DMS 273 treated with DMSO at 0.1 percent for 48 hours (cell line): ENCODE results near the gene E2F4.

Experiments
- DNase-seq: peaks from one replicate; lab custom pipeline; 2025; lab: John Stamatoyannopoulos, UW

The E2F4 gene

DNA sequence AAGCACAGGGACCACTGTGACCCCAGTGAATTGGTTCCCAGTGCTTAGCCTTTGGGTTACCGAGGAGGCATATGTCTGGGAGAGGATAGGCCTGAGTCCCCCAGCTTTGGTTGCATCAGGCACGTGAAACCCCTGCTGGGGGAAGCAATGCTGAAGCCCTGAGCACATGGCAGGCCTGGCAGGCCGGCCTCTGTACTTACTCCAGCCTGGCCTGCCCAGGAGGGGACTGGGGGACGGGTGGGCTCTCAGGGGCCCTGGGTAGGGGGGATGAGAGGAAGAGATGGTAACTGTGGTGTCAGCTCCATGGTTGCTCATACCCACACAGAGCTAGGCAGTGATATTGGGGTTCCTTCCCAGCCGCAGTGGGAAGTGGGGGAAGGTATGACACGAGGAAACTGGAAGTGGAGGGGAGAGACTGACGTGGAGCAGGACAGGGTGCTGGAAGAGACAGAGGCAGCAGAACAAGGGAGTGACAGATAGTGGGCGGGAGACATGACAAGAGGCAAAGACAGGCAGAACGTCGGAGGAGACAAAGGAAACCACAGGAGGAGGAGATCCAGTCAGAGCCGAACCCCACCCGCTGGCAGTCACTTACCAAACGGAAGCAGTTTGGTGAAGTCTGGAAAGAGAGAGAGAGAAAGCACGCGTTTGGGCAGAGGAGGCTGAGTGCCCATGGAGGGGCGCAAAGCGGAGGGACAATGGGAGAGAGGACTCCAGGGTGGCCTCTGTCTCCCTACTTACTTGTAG, 44.0 kb downstream of the E2F4 start:
- DNase-seq, result no peak

DNA sequence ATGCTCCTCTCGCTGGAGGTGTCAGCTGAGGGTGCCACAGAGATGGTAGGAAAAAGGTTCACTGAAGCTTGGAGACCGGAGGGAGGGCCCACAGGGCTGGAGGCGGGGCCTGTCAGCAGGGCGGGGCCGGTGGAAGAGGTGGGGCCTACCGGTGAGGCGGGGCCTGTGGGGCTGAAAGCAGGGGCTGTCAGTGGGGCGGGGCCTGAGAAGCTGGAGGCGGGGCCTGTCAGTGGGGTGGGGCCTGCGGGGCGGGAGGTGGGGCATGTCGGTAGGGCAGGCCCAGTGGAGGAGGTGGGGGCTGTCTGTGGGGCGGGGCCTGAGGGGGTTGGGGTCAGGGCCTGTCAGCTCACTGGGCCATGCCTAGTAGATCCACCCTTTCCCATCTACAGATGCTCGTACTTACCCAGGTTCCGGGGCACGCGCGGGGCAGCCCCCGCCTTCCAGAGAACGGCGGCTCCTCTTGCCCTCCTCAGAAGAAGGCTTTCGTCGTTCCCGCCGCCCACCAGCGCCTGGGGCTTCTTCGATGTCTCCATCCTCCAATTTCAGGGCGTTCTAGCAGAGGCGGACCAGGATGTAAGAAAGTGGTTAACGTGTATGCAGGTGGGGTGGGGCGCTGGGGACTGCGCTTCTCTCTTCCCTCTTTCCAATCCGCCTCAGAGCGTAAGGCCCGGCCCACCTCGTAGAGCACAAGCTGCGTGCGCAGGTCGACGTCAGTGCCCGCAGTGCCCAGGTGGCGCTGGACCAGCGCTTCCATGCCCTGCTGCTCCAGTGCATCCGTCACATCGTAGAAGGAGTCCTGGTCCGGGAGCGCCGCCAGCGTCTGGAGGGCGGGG, 44.8 kb downstream of the E2F4 start:
- DNase-seq, result no peak

DNA sequence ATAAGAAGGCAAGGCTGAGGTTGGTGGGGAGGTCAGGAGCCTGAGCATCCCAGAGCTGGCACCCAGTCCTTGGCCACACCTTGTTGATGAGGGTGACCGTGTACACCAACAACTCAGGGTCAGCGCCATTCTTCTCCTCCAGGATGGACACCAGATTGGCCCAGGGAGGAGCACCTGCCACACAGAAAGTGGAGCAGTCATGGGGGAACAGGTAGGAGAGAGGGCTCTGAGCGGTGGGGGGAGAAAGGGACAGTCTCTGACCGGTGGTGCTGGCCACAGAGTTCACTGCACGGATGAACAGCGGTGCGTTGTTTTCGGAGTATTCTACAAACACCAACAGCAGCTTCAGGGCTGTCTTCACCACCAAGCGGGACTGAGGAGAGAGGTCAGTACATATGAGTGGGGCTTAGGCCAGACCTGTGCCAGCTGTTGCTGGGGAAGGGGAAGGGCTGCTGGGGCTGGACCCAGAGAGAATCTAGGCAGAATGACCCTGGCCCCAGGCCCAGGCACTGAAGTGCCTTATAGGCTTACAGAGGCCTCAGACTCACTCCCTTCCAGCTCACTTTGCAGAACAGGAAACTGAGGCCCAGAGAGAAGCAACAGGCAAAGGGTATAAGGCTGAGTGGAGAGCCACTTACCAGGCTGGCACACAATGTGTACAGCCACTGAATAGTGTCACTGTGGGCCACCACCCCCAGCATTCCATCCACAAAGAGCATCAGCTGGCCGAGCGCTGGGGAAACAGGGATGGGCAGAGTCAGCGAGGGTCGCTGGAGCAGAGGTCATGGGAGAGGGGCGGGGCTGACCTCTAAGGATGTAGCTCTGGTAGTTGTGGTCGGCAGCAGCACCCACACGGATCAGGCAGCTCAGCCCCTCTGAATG, 45.7 kb downstream of the E2F4 start:
- DNase-seq, result no peak

DNA sequence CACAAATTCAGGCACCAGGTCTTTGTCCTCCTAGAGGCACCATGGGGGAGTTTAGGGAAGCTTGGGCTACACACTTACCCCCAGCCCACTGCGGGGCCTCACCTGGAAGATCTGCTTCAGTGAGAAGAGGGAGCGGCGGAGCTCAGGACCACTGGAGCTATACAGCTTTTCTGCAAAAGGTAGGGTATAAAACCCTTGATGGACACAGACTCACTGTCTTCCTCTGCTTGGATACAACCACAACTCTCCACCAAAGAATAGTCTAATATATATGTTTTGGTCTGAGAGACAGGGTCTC, 46.3 kb downstream of the E2F4 start:
- no peak for DNase-seq

DNA sequence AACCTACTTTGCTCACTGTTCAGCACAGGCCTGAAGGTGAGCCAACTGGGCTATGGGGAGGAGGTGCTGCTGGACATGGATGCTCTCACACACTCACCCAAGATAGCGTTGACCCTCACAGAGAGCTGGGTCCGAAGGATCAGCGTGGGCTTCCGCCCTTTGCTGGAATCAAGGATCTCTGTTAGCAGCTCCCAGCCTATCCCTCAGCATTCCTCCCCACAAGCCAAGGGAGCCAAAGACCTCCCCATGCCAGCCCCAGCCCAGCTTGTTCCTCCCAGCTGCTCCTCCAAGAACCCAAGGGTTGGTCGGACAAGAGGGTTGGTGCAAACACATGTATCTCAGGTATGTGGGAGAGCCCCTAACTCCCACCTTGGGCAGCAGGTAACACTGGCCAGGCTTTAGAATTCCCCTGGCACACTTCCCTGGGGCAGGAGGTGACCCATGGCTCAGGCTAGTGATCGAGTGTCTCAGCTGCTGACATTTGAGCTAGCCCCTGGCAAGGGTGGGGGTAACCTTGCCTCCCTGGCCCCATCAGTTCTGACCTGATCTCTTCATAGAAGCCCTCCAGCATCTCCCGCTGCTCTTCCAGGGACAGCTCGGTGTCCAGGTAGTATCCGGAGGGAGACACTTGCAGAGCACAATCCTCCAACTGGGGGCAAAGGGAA, 47.0 kb downstream of the E2F4 start:
- no peak for DNase-seq

DNA sequence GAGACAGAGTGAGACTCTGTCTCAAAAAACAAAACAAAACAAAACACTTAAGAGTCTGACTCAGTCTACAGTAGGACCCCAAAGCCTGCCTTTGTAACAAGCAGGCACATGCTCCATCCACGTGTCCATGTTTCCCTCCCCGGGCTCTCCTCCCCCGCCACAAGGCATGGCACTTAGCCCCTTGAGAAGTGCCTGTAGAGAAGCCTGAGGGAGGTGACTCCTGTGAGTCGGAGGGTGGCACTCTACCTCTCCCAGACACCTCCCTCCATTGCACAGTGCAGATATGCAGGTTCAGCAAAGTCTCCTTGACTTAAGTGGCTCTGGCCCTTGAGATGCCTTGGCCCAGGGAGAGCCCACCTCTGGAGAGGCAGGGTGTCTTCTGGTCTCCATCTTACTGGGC, 48.6 kb downstream of the E2F4 start:
- DNase-seq, result no peak

DNA sequence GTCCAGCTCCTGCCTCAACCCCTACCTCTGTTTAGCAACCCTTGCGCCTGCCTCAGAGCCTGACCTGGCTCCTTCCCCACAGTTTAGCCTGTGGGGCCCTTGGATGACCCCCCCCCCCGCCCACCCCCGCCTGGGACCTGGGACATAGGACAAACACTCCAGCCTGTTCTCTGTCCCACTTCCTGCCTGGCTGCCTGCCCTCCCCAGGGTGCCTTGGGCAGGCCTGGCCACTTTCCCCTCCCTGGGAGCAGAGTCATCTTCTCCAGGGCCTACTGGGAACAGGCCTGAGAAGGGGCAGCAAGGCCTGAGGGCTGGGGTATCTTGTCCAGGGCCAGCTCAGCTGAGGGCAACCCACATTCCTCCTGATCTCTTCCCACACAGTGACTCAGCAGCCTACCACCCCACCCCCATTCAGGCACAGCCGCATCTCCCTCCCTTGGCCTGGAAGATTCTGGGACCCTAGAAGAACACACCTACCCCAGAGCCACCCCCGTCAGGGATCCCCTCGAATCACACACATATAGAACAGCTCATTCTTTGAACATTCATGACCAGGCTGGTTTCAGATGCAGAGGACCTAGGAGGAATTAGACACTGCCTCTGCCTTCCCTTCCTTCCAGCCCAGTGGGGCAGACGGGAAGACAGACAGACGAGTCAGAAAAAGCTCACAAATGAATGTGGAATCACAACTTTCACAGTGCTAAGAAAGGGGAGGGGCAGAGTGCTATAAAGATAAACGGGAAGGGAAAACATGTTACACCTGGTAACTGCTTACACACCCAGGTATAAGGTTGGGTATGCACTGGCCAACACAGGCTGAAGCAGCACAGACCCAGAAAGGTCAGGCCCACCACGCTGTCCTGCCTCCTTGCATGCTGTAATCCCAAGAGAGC, 49.3 kb downstream of the E2F4 start:
- DNase-seq, result no peak

DNA sequence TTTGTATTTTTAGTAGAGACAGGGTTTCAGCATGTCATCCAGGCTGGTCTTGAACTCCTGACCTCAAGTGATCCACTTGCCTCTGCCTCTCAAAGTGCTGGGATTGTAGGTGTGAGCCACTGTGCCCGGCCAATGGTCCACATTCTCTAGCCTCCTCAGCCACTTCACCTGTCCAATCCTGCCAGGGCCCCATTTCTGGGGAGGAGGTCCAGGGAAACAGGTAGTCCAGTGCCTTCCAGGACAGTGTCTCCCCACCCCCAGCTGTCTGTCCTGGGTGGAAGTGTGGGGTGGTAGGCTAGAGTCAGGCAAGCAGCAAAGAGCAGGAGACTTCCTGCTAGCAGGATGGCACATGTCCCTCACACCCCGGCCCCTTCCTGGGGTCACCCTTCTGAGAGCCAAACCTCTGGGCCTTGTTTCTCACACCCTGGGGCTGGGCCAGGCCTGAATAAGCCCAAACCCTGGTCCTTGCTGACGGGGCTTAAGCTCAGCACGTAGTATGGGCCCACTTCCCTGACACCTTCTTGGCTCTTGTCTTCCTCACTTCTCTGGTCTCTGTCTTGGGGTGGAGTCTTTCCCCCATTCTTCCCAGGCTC, 50.3 kb downstream of the E2F4 start:
- no peak for DNase-seq

DNA sequence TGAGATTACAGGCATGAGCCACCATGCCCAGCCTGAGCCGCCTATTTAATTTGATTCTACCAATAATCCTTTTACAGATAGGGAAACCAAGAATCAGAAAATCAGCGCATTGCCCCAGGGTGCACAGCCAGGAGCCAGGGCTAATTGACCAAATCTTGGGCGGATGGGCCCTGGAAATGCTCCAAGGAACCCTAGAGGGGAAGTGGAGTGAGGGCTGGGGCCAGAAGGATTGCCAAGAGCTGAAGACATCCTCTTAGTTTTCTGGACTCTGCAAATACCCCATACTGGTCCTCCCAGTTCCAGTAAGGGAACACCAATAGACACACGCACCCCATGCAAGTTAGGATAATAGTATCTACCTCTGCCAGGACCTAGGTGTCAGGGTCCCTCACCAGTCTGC, 51.5 kb downstream of the E2F4 start:
- DNase-seq, result no peak

DNA sequence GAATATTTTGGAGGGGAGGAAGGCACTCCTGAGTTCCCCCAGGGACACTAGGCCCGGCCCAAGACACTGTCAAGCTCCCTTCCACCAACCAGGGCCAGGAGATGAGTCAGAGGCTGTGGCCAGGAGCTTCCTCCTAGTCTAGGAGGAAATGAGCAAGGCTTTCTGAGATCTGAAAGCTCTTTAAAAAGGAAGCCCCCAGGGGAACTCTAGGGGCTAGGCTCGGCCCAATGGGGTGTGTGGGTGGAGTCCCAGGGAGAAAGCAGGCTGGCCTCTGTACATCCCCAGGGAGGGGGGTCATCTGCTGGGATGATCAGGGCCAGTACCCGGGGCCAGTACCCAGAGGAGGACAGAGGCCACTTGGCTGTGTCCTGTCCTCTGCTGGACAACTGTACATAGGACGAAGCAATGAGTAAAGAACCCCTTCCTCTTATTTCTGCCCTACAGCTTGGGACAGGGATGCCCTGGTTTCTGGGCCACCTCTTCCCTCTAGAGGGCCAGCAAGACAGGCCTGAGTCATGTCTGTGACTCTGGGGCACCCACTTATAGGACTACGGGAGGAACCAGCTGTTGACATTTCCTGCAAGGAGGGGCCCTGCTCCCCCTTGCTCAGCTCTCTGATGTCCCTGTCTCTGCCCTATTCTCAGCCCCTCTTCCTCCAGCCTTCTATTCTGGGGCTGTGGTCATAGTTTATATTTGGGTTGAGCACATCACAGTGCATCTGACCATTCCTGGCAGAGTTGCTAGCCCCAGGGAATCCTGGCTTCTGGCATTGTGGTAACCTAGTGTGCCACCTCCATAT, 52.6 kb downstream of the E2F4 start:
- DNase-seq, result no peak

DNA sequence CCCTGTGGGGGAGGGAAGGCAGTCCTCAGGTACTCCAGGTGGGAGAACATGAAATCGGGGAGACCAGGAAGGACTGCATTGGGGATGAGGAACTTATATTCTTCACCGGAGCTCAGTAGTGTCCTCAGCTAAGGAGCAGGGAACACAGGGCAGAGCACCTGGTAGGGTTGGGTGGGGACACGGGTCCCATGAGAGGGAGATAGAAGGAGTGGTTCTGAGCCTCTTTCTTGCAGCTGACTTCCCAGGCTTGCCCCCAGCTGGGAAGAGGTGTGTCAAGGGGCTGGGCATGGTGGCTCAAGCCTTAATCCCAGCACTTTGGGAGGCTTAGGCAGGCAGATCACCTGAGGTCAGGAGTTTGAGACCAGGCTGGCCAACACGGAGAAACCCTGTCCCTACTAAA, 53.2 kb downstream of the E2F4 start:
- no peak for DNase-seq

DNA sequence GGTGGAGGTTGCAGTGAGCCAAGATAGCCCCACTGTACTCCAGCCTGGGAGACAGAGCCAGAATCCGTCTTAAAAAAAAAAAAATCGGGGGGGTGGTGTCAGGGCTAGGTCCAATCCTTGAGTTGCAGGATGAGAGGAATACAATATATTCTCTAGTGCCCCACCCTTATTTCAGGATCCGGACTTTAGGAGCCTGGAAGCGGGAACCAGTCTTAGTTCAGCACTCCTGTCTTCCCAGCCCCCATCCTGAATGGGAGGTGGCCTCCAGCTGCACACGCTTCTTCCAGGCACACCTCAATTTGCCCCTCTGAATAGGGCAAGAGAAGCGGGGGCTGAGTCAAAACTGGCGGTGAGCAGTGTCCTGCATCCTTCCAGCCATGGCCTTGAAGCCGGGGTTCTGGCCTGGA, 53.7 kb downstream of the E2F4 start:
- no peak for DNase-seq

DNA sequence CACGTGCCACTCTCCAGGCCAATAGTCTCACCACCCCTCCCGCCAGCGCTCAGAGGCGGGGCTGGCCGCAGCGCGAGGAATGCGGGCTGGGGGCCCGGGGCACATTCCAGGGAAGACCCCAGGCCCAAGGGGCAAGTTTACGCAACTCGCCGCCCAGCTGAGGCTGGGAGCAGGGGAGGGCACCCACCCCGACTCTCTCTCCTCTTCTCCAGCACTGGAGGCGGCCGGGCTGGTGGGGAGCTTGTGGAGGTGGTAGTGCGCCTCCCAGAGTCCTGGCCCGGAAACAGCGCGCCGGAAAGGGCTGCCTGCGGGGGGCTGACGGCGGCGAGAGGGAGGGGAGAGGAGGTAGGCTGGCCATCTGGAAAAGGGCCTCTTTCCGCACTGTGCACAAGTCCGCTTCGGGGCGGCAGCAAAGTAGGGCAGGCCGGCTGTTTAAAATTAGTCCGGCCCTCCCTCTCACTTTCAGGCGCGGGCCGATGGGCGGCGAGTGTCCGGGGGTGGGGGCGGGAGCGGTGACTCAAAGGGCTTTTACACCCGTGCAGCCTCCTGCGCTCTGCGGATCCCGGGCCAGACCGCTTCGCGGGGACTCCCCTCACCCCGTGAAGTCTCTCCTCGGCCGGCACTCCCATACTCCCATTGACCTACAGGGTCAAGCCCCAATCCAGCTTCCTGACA, 54.3 kb downstream of the E2F4 start:
- DNase-seq, result peak; percentile 71

DNA sequence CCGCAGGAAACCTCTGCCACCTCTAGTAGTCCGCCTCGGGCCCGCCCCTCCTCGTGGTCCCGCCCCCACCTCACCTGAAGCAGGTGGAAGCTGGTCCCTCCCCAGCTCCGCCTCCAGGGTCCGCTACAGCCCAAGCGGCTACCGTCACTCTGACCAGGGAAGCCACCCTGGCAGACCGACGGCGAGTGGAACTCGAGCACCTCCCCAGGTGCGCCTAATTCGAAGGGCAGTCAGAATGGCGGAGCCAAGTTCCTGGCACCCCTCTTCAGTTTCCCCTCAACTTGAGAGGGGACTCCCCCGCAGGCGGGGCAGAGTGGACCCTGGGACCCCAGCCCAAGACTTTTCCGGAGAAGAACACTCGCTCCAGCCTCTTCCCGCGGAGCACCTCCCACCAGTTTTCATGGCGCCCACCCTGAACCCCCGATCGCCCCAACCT, 54.8 kb downstream of the E2F4 start:
- no peak for DNase-seq

DNA sequence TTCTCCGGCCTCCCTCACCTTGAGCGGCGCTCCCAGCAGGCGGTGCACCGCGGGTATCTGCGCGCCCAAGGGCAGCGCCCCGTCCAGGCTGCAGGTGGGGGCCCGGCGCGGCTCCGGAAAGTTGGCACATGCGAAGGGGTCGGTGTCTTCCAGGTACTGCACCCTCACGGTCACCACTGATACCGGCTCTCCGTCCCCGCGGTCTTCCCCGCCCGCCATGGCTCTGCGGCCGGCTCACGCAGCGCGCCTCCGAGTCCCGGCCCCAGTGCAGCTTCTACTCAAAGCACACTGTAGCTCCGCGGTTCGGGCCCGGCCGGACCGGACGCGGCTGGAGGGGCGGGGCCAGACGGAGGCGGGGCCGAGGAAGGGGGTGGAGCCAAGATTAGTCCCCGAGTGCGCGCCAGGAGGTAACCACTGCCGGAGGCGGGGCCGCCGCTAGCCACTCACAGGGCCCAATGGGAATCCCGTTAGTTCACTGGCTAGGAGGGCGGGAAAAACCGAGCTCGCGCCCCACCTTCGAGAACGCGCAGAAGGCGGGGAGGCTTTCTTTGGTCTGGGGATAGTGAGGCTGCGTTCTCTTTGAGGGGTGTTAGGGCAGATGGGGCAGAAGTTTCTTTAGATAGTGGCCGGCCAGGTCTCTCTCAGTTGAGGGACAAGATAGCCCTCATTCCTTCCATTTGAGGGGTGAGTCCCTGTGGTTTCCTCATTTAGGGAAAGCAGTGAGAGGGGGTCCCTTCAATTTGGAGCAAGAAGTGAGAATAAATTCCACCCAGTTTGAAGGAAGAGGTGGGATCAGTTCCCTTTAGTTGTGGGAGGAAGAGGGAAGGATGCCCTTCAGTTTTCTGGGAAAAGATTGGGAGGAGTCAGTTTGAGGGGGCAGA, 55.5 kb downstream of the E2F4 start, which contains the start of gene FHOD1:
Gene FHOD1, minus strand, starts transcription at position 290 of the 881 bp plus-strand sequence. Its CDS starts 71 bp downstream, at position 219.
- peak; percentile 89 for DNase-seq

DNA sequence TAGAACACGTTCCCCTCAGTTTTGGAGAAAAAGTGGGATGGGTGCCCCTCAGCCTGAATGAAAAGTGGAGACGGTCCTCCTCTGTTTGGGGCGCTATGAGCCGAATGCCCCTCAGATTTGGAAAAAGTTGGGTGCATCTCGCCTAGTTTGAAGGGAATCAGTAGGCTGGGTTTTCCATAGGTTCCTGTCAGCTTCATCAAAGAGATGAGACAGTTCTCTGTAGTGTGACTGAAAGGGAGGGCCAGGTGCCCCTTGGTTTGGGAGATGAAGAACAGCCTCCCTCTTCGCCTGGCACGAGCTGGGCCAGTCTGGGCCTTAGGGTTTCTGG, 56.1 kb downstream of the E2F4 start:
- DNase-seq, result no peak
